H9 (cell line): ENCODE measurements around the gene LRRN4CL. TPM values are rescaled to one million over a fixed set of nuclear protein-coding genes. Genes with fewer than 3 reads are reported as not detected.

Experiments
- DNase-seq: peaks from one replicate; pipeline ENCODE4 v3.0.0-alpha.2; 2017
- H2AFZ ChIP-seq: one replicate; pipeline ENCODE4 v1.6.1; 2013; ENCODE audit warnings: mild to moderate bottlenecking, low read length, control low read depth, moderate library complexity
- H2AK5ac ChIP-seq: 2 replicates; pipeline ENCODE4 v1.6.1; 2013; ENCODE audit warnings: low read length, control low read depth, mixed read lengths; ENCODE audit not compliant: insufficient read length
- H2BK120ac ChIP-seq: one replicate; pipeline ENCODE4 v1.6.1; 2013; ENCODE audit warnings: low read depth, mild to moderate bottlenecking, low read length, control low read depth, inconsistent platforms; ENCODE audit not compliant: poor library complexity, severe bottlenecking
- H2BK12ac ChIP-seq: 2 replicates; pipeline ENCODE4 v1.6.1; 2013; ENCODE audit warnings: low read length, control low read depth, mixed read lengths, low read depth; ENCODE audit not compliant: insufficient read length
- H2BK15ac ChIP-seq: 2 replicates; pipeline ENCODE4 v1.6.1; 2013; ENCODE audit warnings: low read depth, low read length, control low read depth
- H2BK20ac ChIP-seq: one replicate; pipeline ENCODE4 v1.6.1; 2013; ENCODE audit warnings: low read depth, mild to moderate bottlenecking, low read length, control low read depth, inconsistent platforms; ENCODE audit not compliant: poor library complexity, severe bottlenecking
- H2BK5ac ChIP-seq: 2 replicates; pipeline ENCODE4 v1.6.1; 2013; ENCODE audit warnings: low read length, control low read depth, mixed read lengths; ENCODE audit not compliant: insufficient read length
- H3K14ac ChIP-seq: 2 replicates; pipeline ENCODE4 v1.6.1; 2013; ENCODE audit warnings: low read length, control low read depth; ENCODE audit not compliant: insufficient read depth
- H3K18ac ChIP-seq: 2 replicates; pipeline ENCODE4 v1.6.1; 2013; ENCODE audit warnings: low read depth, mild to moderate bottlenecking, mixed read lengths, low read length, control low read depth; ENCODE audit not compliant: insufficient read length
- H3K23ac ChIP-seq: 2 replicates; pipeline ENCODE4 v1.6.1; 2013; ENCODE audit warnings: low read length, control low read depth, mixed read lengths, low read depth; ENCODE audit not compliant: insufficient read length
- H3K23me2 ChIP-seq: 2 replicates; pipeline ENCODE4 v1.6.1; 2013; ENCODE audit warnings: low read depth, mild to moderate bottlenecking, mixed read lengths, low read length, control low read depth; ENCODE audit not compliant: insufficient read length, poor library complexity, severe bottlenecking
- H3K27ac ChIP-seq: 2 replicates; pipeline ENCODE4 v1.5.1; 2013; ENCODE audit warnings: low read length, control low read depth, mixed read lengths, low read depth; ENCODE audit not compliant: insufficient read length
- H3K27me3 ChIP-seq: 2 replicates; pipeline ENCODE4 v1.6.1; 2013; ENCODE audit warnings: low read length, control low read depth, inconsistent platforms; ENCODE audit not compliant: insufficient read depth
- H3K4ac ChIP-seq: 2 replicates; pipeline ENCODE4 v1.6.1; 2013; ENCODE audit warnings: low read depth, mild to moderate bottlenecking, control low read depth, inconsistent platforms, low read length, moderate library complexity
- H3K4me1 ChIP-seq: 2 replicates; pipeline ENCODE4 v1.6.1; 2013; ENCODE audit warnings: low read length, control low read depth, inconsistent platforms; ENCODE audit not compliant: insufficient read depth
- H3K4me2 ChIP-seq: 2 replicates; pipeline ENCODE4 v1.6.1; 2013; ENCODE audit warnings: low read length, control low read depth, mixed read lengths; ENCODE audit not compliant: insufficient read length, insufficient read depth
- H3K56ac ChIP-seq: 2 replicates; pipeline ENCODE4 v1.6.1; 2013; ENCODE audit warnings: low read depth, mild to moderate bottlenecking, mixed read lengths, low read length, control low read depth; ENCODE audit not compliant: insufficient read length
- H3K79me1 ChIP-seq: 2 replicates; pipeline ENCODE4 v1.6.1; 2013; ENCODE audit warnings: low read depth, mild to moderate bottlenecking, moderate library complexity, low read length, control low read depth, inconsistent platforms; ENCODE audit not compliant: insufficient read depth, poor library complexity, severe bottlenecking
- H3K79me2 ChIP-seq: 2 replicates; pipeline ENCODE4 v1.6.1; 2013; ENCODE audit warnings: low read length, control low read depth, inconsistent platforms; ENCODE audit not compliant: insufficient read depth
- H3K9ac ChIP-seq: 2 replicates; pipeline ENCODE4 v1.6.1; 2013; ENCODE audit warnings: low read length, control low read depth, mixed read lengths; ENCODE audit not compliant: insufficient read length; ENCODE audit errors: extremely low read depth
- H3K9me3 ChIP-seq: one replicate; pipeline ENCODE4 v1.6.1; 2013; ENCODE audit warnings: low read depth, low read length, inconsistent platforms; ENCODE audit not compliant: control insufficient read depth
- H3T11ph ChIP-seq: one replicate; pipeline ENCODE4 v1.6.1; 2013; ENCODE audit warnings: mild to moderate bottlenecking, low read length, control low read depth, inconsistent platforms
- H4K20me1 ChIP-seq: one replicate; pipeline ENCODE4 v1.6.1; 2013; ENCODE audit not compliant: control insufficient read depth, insufficient read length, insufficient read depth
- H4K5ac ChIP-seq: 2 replicates; pipeline ENCODE4 v1.6.1; 2013; ENCODE audit warnings: low read depth, mild to moderate bottlenecking, mixed read lengths, low read length, control low read depth; ENCODE audit not compliant: insufficient read length
- H4K8ac ChIP-seq: replicated peaks from 2 replicates; pipeline ENCODE4 v1.6.1; 2013; ENCODE audit warnings: low read length, control low read depth, mixed read lengths, low read depth; ENCODE audit not compliant: insufficient read length
- H4K91ac ChIP-seq: 2 replicates; pipeline ENCODE4 v1.6.1; 2013; ENCODE audit warnings: low read depth, mild to moderate bottlenecking, moderate library complexity, mixed read lengths, low read length, control low read depth; ENCODE audit not compliant: insufficient read length
- H3K27ac Mint-ChIP-seq, 3 experiments: 2 replicates in 2 of 3; 3 replicates in 1 of 3; pipeline ENCODE4 v1.8.0; 2020 to 2021; ENCODE audit warnings: mixed read lengths in 3 of 3, mild to moderate bottlenecking in 1 of 3, moderate library complexity in 1 of 3
- H3K27me3 Mint-ChIP-seq: 2 replicates; pipeline ENCODE4 v1.8.0; 2021; ENCODE audit warnings: low read depth, mild to moderate bottlenecking, moderate library complexity, mixed read lengths
- H3K36me3 Mint-ChIP-seq, 3 experiments: 2 replicates in 2 of 3; 3 replicates in 1 of 3; pipeline ENCODE4 v1.8.0; 2020 to 2021; ENCODE audit warnings: low read depth in 3 of 3, mixed read lengths in 3 of 3; ENCODE audit not compliant: insufficient read depth in 1 of 3
- H3K4me1 Mint-ChIP-seq, 2 experiments: 2 replicates each; pipeline ENCODE4 v1.8.0; 2020; ENCODE audit warnings: mixed read lengths in 2 of 2
- H3K4me3 Mint-ChIP-seq, 2 experiments: 2 replicates in 1 of 2; 3 replicates in 1 of 2; pipeline ENCODE4 v1.8.0; 2020 to 2021; ENCODE audit warnings: mild to moderate bottlenecking in 2 of 2, mixed read lengths in 2 of 2, moderate library complexity in 1 of 2
- H3K9me3 Mint-ChIP-seq, 2 experiments: 2 replicates in 1 of 2; 3 replicates in 1 of 2; pipeline ENCODE4 v1.8.0; 2020; ENCODE audit warnings: mild to moderate bottlenecking in 2 of 2, mixed read lengths in 2 of 2, moderate library complexity in 1 of 2
- CTCF ChIP-seq: fragments of 200-600 bp; sonication (generic); conservative IDR thresholded peaks from 3 replicates; pipeline ENCODE4 v1.8.0; 2021; ENCODE audit warnings: antibody characterized with exemption, mild to moderate bottlenecking
- WGBS: extraction: QIAGEN DNeasy Blood & Tissue Kit; methylation state at CpG from one replicate; pipeline ENCODE4 v1.1.7; 2013; ENCODE audit warnings: missing lambda C conversion rate, low lambda C conversion rate, mixed read lengths; ENCODE audit not compliant: insufficient read length; ENCODE audit errors: extremely low coverage; 5-methylcytosine and 5-hydroxymethylcytosine counted together
- total RNA-seq: library from RNA; stranded (reverse); gene quantifications from 2 replicates; pipeline ENCODE4 v1.2.1, GENCODE V29; 2021

The LRRN4CL gene
- total RNA-seq, 1 experiment from 2014 or later: 0.59 TPM

- no peak overlapping the region for H2BK20ac ChIP-seq
- Mint-ChIP-seq H3K4me3 (peak overlapping the region; percentile 89 to 95), H3K27me3 (no peaks in the 10 kb centered on the region), H3K36me3 (peaks cover 33 to 53% (median 47%) of the 10 kb centered on the region in 3 experiments), H3K9me3 (no peaks in the 10 kb centered on the region), H3K4me1 (peaks cover 20 to 27% of the 10 kb centered on the region in 2 experiments), H3K27ac (peak overlapping the region in 2 of 3 experiments; percentile 87 to 92; a peak in 5 of 7 replicates)
- no peak overlapping the region for H2BK5ac ChIP-seq
- no peak for DNase-seq
- H2BK15ac ChIP-seq: no peak overlapping the region
- H4K91ac ChIP-seq: no peak overlapping the region
- H3K9ac ChIP-seq: peak overlapping the region; percentile 94
- H3K27me3 ChIP-seq: no peaks in the 10 kb centered on the region
- H3K14ac ChIP-seq: peak overlapping the region; percentile 77
- no peaks in the 10 kb centered on the region for H3K4me1 ChIP-seq
- no peak overlapping the region for H2AFZ ChIP-seq
- no peak overlapping the region for H3K18ac ChIP-seq
- no peak overlapping the region for H3T11ph ChIP-seq
- H3K9me3 ChIP-seq: no peaks in the 10 kb centered on the region
- no peaks in the 10 kb centered on the region for H4K20me1 ChIP-seq
- peaks cover 25% of the 10 kb centered on the region for H3K23me2 ChIP-seq
- no peak overlapping the region for H4K8ac ChIP-seq
- H2BK12ac ChIP-seq: no peak overlapping the region
- no peak overlapping the region for H3K23ac ChIP-seq
- H3K79me1 ChIP-seq: peaks cover 6% of the 10 kb centered on the region
- H3K79me2 ChIP-seq: peaks cover 30% of the 10 kb centered on the region
- WGBS: no CpG with 5 or more reads among the region's 51 CpGs
- no peak overlapping the region for H2AK5ac ChIP-seq
- H4K5ac ChIP-seq: no peak overlapping the region
- no peak overlapping the region for H3K56ac ChIP-seq
- H2BK120ac ChIP-seq: no peak overlapping the region
- no peak overlapping the region for H3K4ac ChIP-seq
- H3K27ac ChIP-seq: peak overlapping the region; percentile 96
- TF ChIP-seq CTCF: no peak
- H3K4me2 ChIP-seq: peak overlapping the region; percentile 99
These were observed 37.0 kb upstream of the LRRN4CL start for GRCh38 chr11:62726156-62726914.
